ENCODE results near the gene S1PR3.

Gene S1PR3

DNA sequence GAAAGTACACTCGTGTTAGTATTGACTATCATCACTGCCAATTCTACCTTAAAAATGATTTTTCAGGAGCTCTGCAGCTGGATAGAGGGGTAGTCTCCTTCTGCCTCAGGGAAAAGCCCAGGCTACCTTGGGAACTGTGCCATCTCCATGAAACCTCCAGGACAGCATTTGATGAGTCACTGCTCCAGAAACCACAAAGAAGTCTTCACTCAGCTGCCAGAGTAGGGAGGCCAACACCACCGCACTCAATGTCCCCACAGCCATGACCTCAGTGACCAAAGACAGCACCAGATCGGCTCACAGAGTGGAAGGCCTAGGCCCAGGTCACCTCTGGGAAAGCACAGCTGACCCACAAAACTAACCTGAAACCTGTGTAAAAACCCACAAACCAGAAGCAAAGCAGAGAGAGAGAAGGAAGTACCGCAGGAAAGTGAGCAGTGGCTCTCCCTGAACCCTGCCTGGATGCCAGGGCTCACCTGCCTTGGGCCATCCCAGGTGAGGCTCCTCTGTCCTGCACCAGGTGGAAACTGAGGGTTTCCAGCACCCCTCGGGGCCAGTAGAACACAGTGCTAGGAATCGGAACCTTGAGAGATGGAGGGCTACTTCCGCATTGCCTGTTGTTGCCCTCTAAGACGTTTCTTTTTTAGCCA is 30.0 kb downstream of the S1PR3 start:
- Histone ChIP-seq H3K9me3 (ENCODE audit: control insufficient read depth, low read length) (no peaks in the 10 kb centered on the region), H3K4me1 (ENCODE audit: control insufficient read depth, insufficient read depth, low read length, poor library complexity, severe bottlenecking) (no peaks in the 10 kb centered on the region), H3K27ac (ENCODE audit: insufficient read depth, low read length, poor library complexity, severe bottlenecking) (no peak overlapping the region), H3K4me3 (ENCODE audit: insufficient read depth, low read depth, low read length, poor library complexity, severe bottlenecking) (no peak overlapping the region), H3K27me3 (replicated peaks; ENCODE audit: control insufficient read depth, insufficient read depth, low read length, poor library complexity, severe bottlenecking) (no peaks in the 10 kb centered on the region), H3K36me3 (ENCODE audit: control insufficient read depth, insufficient read depth, low read length) (no peaks in the 10 kb centered on the region)
- DNase-seq: no peak

DNA sequence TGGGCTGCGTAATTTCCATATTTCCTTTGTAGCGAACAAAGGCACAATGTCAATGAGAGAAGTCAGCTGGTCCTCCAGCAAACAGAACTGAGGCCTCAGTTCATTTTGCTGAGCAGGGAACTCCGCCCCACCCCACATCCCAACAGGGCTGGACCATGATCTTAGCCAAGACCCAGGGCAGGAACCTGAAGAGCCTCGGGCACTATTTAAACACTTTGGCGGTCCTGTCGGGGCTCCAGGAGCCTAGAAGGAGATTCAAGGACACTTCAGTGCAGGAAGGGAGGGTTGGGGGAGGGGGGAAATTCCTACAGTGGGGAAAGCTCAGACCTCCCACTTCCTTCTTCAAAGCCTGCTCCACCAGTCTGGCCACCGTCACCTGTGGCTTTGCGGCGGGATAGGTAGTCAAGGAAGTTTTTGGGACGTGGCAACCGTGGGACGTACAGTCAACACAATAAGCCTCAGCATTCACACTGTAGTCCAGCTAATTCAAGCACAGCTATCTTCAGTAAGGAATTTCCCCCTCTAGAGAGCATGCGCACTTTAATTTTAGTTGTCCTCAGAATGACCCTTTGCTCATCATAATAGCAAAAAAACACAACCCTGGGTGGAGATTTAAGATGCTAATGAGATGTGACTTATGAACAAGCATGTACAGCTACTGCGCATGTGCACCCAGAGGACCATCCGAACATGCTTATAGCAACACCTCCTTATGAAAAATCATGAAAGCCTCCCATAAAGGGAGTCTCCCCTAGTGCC is 30.9 kb downstream of the S1PR3 start:
- no peak for DNase-seq
- Histone ChIP-seq H3K4me1 (ENCODE audit: control insufficient read depth, insufficient read depth, low read length, poor library complexity, severe bottlenecking) (no peaks in the 10 kb centered on the region), H3K27ac (ENCODE audit: insufficient read depth, low read length, poor library complexity, severe bottlenecking) (no peak overlapping the region), H3K27me3 (replicated peaks; ENCODE audit: control insufficient read depth, insufficient read depth, low read length, poor library complexity, severe bottlenecking) (no peaks in the 10 kb centered on the region), H3K9me3 (ENCODE audit: control insufficient read depth, low read length) (no peaks in the 10 kb centered on the region), H3K36me3 (ENCODE audit: control insufficient read depth, insufficient read depth, low read length) (no peaks in the 10 kb centered on the region), H3K4me3 (ENCODE audit: insufficient read depth, low read depth, low read length, poor library complexity, severe bottlenecking) (no peak overlapping the region)

GRCh38 chr9:89022902-89023301 is 31.6 kb downstream of the S1PR3 start:
- Histone ChIP-seq H3K27ac (ENCODE audit: insufficient read depth, low read length, poor library complexity, severe bottlenecking) (no peak overlapping the region), H3K9me3 (ENCODE audit: control insufficient read depth, low read length) (no peaks in the 10 kb centered on the region), H3K4me3 (ENCODE audit: insufficient read depth, low read depth, low read length, poor library complexity, severe bottlenecking) (no peak overlapping the region), H3K36me3 (ENCODE audit: control insufficient read depth, insufficient read depth, low read length) (no peaks in the 10 kb centered on the region), H3K27me3 (replicated peaks; ENCODE audit: control insufficient read depth, insufficient read depth, low read length, poor library complexity, severe bottlenecking) (no peaks in the 10 kb centered on the region), H3K4me1 (ENCODE audit: control insufficient read depth, insufficient read depth, low read length, poor library complexity, severe bottlenecking) (no peaks in the 10 kb centered on the region)
- no peak for DNase-seq

GRCh38 chr9:89023740-89024139 is 32.5 kb downstream of the S1PR3 start:
- Histone ChIP-seq H3K4me3 (ENCODE audit: insufficient read depth, low read depth, low read length, poor library complexity, severe bottlenecking) (no peak overlapping the region), H3K9me3 (ENCODE audit: control insufficient read depth, low read length) (no peaks in the 10 kb centered on the region), H3K27me3 (replicated peaks; ENCODE audit: control insufficient read depth, insufficient read depth, low read length, poor library complexity, severe bottlenecking) (no peaks in the 10 kb centered on the region), H3K4me1 (ENCODE audit: control insufficient read depth, insufficient read depth, low read length, poor library complexity, severe bottlenecking) (no peaks in the 10 kb centered on the region), H3K36me3 (ENCODE audit: control insufficient read depth, insufficient read depth, low read length) (no peaks in the 10 kb centered on the region), H3K27ac (ENCODE audit: insufficient read depth, low read length, poor library complexity, severe bottlenecking) (no peak overlapping the region)
- no peak for DNase-seq

- no peak overlapping the region for H3K4me3 ChIP-seq (ENCODE audit: insufficient read depth, low read depth, low read length, poor library complexity, severe bottlenecking)
- no peaks in the 10 kb centered on the region for H3K27me3 ChIP-seq (replicated peaks; ENCODE audit: control insufficient read depth, insufficient read depth, low read length, poor library complexity, severe bottlenecking)
- H3K27ac ChIP-seq (ENCODE audit: insufficient read depth, low read length, poor library complexity, severe bottlenecking): no peak overlapping the region
- no peaks in the 10 kb centered on the region for H3K9me3 ChIP-seq (ENCODE audit: control insufficient read depth, low read length)
- no peak for DNase-seq
- no peaks in the 10 kb centered on the region for H3K4me1 ChIP-seq (ENCODE audit: control insufficient read depth, insufficient read depth, low read length, poor library complexity, severe bottlenecking)
- H3K36me3 ChIP-seq (ENCODE audit: control insufficient read depth, insufficient read depth, low read length): no peaks in the 10 kb centered on the region
Measured at GRCh38 chr9:89024727-89025126, 33.5 kb downstream of the S1PR3 start.

GRCh38 chr9:89025553-89025952 is 34.3 kb downstream of the S1PR3 start:
- DNase-seq: no peak
- Histone ChIP-seq H3K4me1 (ENCODE audit: control insufficient read depth, insufficient read depth, low read length, poor library complexity, severe bottlenecking) (no peaks in the 10 kb centered on the region), H3K27ac (ENCODE audit: insufficient read depth, low read length, poor library complexity, severe bottlenecking) (no peak overlapping the region), H3K4me3 (ENCODE audit: insufficient read depth, low read depth, low read length, poor library complexity, severe bottlenecking) (no peak overlapping the region), H3K9me3 (ENCODE audit: control insufficient read depth, low read length) (no peaks in the 10 kb centered on the region), H3K27me3 (replicated peaks; ENCODE audit: control insufficient read depth, insufficient read depth, low read length, poor library complexity, severe bottlenecking) (no peaks in the 10 kb centered on the region), H3K36me3 (ENCODE audit: control insufficient read depth, insufficient read depth, low read length) (no peaks in the 10 kb centered on the region)

- H3K9me3 ChIP-seq (ENCODE audit: control insufficient read depth, low read length): no peaks in the 10 kb centered on the region
- no peak for DNase-seq
- no peaks in the 10 kb centered on the region for H3K36me3 ChIP-seq (ENCODE audit: control insufficient read depth, insufficient read depth, low read length)
- H3K27me3 ChIP-seq (replicated peaks; ENCODE audit: control insufficient read depth, insufficient read depth, low read length, poor library complexity, severe bottlenecking): no peaks in the 10 kb centered on the region
- H3K4me1 ChIP-seq (ENCODE audit: control insufficient read depth, insufficient read depth, low read length, poor library complexity, severe bottlenecking): no peaks in the 10 kb centered on the region
- H3K4me3 ChIP-seq (ENCODE audit: insufficient read depth, low read depth, low read length, poor library complexity, severe bottlenecking): no peak overlapping the region
- no peak overlapping the region for H3K27ac ChIP-seq (ENCODE audit: insufficient read depth, low read length, poor library complexity, severe bottlenecking)
Measured at GRCh38 chr9:89026876-89027275, 35.6 kb downstream of the S1PR3 start.

GRCh38 chr9:89029788-89030187 is 38.5 kb downstream of the S1PR3 start:
- H3K4me1 ChIP-seq (ENCODE audit: control insufficient read depth, insufficient read depth, low read length, poor library complexity, severe bottlenecking): no peaks in the 10 kb centered on the region
- H3K9me3 ChIP-seq (ENCODE audit: control insufficient read depth, low read length): no peaks in the 10 kb centered on the region
- no peak overlapping the region for H3K27ac ChIP-seq (ENCODE audit: insufficient read depth, low read length, poor library complexity, severe bottlenecking)
- no peaks in the 10 kb centered on the region for H3K27me3 ChIP-seq (replicated peaks; ENCODE audit: control insufficient read depth, insufficient read depth, low read length, poor library complexity, severe bottlenecking)
- no peak for DNase-seq
- H3K4me3 ChIP-seq (ENCODE audit: insufficient read depth, low read depth, low read length, poor library complexity, severe bottlenecking): no peak overlapping the region
- no peaks in the 10 kb centered on the region for H3K36me3 ChIP-seq (ENCODE audit: control insufficient read depth, insufficient read depth, low read length)

DNA sequence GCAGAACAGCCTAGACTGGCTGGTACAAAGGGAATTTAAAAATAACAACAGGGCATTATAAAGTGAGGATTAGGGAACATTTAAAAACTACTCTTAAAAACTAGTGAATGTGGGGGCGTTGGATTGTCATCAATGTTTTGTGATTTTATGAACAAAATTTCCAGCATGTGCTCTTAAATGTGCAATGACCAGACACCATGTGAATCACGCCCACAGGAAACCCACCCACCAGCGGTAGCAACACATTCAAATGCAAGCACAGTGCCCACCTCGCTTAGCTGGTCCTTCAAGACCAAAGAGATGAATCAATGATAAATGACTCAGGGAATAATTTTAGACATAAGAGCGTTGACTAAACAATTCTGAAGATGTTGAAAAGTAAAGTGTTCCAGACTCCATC is 40.9 kb downstream of the S1PR3 start:
- H3K27me3 ChIP-seq (replicated peaks; ENCODE audit: control insufficient read depth, insufficient read depth, low read length, poor library complexity, severe bottlenecking): no peaks in the 10 kb centered on the region
- no peaks in the 10 kb centered on the region for H3K4me1 ChIP-seq (ENCODE audit: control insufficient read depth, insufficient read depth, low read length, poor library complexity, severe bottlenecking)
- H3K4me3 ChIP-seq (ENCODE audit: insufficient read depth, low read depth, low read length, poor library complexity, severe bottlenecking): no peak overlapping the region
- H3K27ac ChIP-seq (ENCODE audit: insufficient read depth, low read length, poor library complexity, severe bottlenecking): no peak overlapping the region
- DNase-seq: no peak
- no peaks in the 10 kb centered on the region for H3K9me3 ChIP-seq (ENCODE audit: control insufficient read depth, low read length)
- no peaks in the 10 kb centered on the region for H3K36me3 ChIP-seq (ENCODE audit: control insufficient read depth, insufficient read depth, low read length)

GRCh38 chr9:89032661-89033060 is 41.4 kb downstream of the S1PR3 start:
- no peak overlapping the region for H3K4me3 ChIP-seq (ENCODE audit: insufficient read depth, low read depth, low read length, poor library complexity, severe bottlenecking)
- H3K27me3 ChIP-seq (replicated peaks; ENCODE audit: control insufficient read depth, insufficient read depth, low read length, poor library complexity, severe bottlenecking): no peaks in the 10 kb centered on the region
- no peaks in the 10 kb centered on the region for H3K4me1 ChIP-seq (ENCODE audit: control insufficient read depth, insufficient read depth, low read length, poor library complexity, severe bottlenecking)
- H3K9me3 ChIP-seq (ENCODE audit: control insufficient read depth, low read length): no peaks in the 10 kb centered on the region
- H3K27ac ChIP-seq (ENCODE audit: insufficient read depth, low read length, poor library complexity, severe bottlenecking): no peak overlapping the region
- no peaks in the 10 kb centered on the region for H3K36me3 ChIP-seq (ENCODE audit: control insufficient read depth, insufficient read depth, low read length)
- no peak for DNase-seq

Measured in effector memory CD4-positive, alpha-beta T cell (primary cell).